Measurements from ENCODE around the gene LIN9. TPM values are rescaled to one million over a fixed set of nuclear protein-coding genes. Genes with fewer than 3 reads are reported as not detected.

LIN9 gene
- total RNA-seq, 1 donor from 2014 or later: 1.3 TPM

DNA sequence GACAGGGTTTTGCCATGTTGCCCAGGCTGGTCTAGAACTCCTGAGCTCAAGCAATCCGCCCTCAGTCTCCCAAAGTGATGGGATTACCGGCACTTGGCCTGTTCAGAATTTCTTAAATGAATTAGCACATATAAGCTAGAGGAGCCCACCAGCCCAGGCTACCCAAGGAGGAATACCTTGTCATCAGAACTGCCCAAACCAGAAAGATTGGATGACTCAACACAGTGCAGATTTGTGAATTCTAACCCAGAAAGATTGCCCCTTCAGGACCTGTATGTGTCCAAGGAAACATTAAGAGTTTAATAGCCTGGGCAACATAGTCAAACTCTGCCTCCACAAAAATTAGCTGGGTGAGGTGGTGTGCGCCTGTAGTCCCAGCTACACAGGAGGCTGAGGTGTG lies 14.0 kb upstream of the LIN9 start:
- peak; percentile 33 for DNase-seq (ENCODE audit: low spot score)

DNA sequence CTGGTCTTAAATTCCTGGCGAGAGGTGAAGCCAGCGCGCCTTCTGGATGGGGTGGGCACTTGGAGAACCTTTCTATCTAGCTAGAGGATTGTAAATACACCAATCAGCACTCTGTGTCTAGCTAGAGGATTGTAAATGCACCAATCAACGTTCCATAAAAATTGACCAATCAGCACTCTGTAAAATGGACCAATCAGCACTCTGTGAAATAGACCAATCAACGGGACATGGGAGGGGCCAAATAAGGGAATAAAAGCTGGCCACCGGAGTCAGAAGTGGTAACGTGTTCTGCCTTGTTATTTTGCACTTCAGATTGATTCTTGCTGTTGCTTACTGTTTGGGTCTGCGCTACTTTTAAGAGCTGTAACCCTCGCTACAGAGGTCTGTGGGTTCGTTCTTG lies 12.0 kb upstream of the LIN9 start:
- DNase-seq (ENCODE audit: low spot score): no peak

DNA sequence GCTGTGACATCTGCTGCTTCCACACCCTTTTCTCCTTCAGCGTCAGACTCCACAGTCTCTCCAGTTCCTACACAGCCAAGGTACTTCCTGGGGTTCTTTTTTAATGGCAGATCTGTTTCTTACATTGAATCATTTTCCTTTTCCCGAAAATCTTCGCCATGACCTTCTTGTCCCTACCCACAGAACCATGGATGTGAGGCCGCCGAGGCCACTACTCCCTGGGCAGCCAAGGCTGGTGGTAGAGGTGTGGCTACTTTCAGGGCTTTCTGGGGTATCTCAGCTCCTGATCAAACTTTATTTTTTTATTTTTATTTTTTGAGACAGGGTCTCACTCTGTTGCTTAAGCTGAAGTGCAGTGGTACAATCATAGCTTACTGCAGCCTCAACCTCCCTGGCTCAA lies 9.5 kb upstream of the LIN9 start:
- no peak for DNase-seq (ENCODE audit: low spot score)

DNA sequence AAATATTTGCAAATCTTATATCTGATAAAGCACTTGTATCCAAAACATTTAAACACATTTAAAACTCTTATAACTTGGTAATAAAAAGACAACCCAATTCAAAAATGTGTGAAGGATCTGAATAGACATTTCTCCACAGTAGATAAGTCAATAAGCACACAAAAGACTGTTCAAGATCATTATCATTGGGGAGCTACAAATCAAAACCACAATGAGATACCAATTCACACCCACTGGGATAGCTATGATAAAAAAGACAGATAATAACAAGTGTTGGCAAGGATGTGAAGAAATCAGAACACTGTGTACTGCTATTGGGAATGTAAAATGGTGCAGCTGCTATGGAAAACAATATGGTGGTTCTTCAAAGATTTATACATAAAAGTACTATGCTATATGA lies 5.1 kb upstream of the LIN9 start:
- DNase-seq (ENCODE audit: low spot score): no peak

DNA sequence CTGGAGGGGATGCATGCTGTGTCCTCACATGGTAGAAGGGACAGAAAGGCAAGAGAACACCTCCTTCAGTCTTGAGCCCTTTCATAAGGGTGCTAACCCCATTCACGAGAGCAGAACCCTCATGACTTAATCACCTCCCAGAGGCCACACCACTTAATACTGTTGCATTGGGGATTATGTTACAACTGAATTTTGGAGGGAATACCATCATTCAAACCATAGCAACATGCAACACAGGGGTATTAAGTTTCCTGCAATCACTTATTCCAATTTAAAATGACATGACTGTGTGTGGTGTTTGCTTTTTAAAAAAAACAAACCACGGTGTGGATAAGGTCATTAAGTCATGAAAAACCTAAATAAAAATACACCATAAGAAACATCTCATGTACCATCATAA lies 3.1 kb upstream of the LIN9 start:
- no peak for DNase-seq (ENCODE audit: low spot score)

DNA sequence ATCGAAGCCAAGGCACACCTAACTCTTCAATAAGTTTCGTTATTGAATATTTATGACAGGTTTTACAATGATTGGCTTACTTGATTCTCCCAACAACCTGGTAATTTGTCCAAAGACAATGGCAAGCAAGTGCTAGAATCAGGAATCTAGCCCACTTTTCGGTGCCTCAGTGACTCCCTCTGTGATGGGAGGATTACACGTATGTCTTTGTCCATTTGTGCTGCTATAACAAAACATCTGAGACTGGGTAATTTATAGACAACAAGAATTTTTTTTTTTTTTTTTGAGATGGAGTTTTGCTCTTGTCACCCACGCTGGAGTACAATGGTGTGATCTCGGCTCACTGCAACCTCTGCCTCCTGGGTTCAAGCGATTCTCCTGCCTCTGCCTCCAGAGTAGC lies 2.4 kb upstream of the LIN9 start:
- no peak for DNase-seq (ENCODE audit: low spot score)

DNA sequence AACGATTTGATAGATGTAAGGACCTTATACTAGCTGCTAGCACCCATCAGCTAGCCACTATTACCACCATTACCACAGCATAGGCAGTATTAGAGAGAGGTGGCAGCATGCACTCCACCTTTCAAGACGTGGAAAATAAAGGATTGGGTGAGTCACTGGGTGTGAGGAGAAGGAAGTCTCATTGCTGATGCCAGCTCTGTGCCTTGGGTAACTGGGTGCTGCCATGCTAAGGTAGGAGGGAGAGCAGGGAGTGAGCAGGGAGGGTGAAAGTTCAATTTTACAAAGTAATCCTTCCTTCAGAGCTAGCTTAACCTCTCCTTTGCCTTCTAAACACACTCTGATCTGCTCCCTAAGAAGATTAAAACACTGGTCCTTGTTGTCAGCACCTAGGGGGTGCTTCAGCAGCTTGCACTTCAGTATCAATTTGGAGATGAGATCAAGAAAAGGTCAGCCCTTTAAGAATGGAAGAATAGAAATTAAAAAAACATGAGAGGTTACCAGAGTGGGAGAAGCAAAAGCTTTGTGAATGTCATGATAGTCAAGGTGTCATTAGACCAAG lies 1.8 kb upstream of the LIN9 start:
- no peak for DNase-seq (ENCODE audit: low spot score)

DNA sequence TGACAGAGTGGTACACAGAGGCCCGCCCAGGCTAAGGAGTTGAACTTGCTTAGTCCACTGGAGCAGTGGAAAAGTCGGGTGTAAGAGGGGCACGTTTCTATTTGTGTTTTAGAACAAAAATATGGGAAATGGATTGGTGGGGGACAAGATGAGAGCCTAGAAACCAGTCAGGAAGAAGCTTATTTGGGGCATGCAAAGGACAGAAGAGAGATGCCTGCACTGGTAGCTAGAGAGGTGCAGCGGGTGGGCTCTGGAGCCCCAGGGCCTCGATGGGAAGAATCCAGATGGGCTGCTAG lies 1.2 kb upstream of the LIN9 start:
- DNase-seq (ENCODE audit: low spot score): no peak

DNA sequence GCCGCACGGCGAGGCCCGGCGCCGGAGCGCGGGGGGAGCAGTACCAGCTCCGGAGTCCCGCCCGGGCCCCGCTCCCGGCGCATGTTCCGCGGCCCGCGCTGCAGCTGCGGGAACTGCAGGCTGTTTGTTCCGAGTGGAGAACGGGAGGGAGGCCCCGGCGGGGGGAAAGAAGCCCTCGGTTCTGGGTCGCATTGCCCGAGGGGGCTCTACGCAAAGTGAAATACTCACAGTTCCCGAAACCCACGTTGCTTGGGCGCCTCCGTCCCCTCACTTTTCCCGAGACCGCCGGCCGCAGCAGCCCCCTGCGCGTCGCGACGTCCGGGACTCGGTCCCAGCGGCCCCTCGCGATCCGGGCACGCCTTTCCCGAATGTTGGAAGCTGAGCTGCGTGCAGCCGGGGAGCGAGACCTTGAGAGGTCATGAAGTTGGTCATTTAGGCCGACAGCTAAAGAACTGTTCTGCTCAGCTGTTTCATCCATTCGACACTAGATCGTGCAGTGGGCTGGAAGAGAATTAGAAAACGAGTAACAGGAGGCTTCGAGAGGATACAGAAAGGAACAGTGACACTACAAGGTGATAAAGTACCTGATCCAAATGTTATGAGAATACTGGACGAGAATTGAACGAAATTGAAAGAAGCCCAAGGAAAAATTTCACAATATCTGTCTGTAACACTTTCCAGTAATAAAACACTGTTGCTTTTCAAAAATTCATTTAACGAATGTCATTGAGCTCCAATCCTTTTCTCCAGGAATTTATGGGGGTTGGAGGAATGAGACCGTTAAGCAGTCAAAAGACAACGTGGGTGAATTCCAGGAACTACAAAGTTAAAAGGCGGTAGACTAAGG lies 657 bp upstream of the LIN9 start:
- DNase-seq (ENCODE audit: low spot score): no peak

DNA sequence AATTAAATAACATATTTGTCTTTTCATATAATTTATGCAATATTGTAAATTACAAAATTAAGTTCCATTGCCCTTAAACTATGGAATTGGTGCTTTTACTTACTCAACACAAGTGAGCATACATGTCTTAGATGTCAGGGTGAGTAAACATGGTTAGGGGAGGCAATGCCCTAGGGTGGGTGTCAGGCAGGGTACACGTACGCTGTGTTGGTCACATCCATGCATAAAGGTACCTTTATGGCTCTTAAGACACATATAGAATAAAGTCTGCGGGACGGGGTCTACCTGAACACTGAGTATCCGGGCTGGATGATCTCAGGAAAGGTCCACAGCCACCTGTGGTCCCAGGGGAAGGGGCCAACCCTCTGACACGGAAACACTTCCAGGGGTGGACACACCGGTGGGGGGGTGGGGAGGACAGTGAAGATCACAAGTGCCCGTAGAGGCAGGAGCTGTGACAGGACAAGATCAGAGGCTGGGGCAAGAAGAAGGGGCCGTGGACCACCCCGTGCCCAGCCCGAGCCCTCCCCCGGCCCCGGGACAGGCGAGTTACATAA lies 720 bp downstream of the LIN9 start:
- DNase-seq (ENCODE audit: low spot score): no peak

DNA sequence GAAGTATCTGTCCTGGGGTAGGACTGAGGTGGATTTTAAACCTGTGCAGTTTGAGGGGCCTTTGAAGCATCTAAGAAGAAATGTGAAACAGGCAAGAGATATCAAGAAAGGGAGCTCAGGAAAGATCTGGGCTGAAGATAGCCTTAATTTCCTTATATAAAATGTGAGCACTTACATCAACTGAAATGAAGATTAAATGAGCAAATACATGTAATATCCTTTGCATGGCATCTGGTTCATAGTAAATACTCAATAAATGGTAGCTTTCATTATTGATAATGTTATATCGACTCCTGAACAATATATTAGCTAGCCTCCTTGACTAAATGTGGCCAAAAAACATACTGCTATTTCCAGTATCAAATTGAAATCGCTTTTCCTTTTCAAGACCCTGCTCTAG lies 2.5 kb downstream of the LIN9 start:
- no peak for DNase-seq (ENCODE audit: low spot score)

DNA sequence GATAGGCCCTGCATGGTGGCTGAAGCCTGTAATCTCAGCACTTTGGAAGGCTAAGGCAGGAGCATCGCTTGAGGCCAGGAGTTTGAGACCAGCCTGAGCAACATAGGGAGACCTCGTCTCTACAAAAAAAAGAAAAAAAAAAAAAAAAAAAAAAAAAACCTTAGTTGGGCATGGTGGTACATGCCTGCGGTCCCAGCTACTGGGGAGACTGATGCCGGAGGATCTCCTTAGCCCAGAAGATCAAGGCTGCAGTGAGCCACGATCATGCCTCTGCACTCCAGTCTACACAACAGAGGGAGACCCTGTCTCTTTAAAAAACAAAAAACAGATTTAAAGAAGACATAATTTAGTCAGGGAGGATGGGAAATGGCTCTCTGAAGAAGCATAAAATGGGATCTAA lies 3.8 kb downstream of the LIN9 start:
- DNase-seq (ENCODE audit: low spot score): no peak

DNA sequence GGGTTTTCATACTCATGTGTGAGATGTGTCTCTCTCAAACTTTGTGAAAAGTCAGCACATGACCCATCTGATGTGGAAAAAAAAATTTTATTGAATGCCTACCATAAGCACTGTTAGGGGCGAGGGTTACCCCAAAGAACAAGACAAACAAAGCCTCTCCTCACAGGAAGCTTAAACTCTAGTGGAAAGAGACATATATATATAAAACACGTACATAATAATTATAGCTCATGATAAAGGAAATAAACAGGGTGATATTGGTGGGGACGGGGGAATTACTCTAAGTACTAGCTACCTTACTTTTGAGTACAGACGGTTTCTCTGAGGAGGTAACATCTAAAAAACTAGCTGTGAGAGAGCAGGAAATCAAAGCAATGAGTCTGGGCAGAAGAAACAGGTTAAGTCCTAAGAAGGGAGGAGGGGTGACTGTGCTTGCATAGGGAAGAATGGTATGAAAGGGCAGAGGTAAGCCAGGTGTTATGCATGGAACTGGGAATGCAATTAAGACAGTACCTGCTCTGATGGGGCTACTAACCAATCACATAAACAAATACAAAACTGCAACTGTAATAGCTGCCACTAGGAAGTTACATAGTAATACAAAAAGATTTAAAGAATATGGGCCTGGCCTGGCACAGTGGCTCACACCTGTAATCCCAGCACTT lies 4.5 kb downstream of the LIN9 start:
- DNase-seq (ENCODE audit: low spot score): no peak

DNA sequence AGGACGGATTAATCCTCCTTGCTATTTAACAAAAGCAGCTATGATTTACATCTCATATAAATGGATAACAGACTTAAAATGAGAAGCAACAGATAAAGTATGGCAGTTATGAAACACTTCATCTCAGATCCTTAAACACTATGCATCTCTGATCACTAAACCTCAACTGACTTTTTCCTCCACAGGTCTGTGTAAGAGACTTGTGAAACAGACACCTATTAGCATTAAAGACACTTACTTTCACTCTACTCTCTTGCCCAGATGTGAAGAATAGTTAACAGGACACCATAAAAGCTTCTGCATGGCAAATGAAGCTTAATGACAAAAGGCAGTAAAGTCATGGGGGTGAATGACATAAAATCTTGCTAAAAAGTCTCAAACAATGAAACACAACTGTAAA lies 6.2 kb downstream of the LIN9 start:
- DNase-seq (ENCODE audit: low spot score): no peak

DNA sequence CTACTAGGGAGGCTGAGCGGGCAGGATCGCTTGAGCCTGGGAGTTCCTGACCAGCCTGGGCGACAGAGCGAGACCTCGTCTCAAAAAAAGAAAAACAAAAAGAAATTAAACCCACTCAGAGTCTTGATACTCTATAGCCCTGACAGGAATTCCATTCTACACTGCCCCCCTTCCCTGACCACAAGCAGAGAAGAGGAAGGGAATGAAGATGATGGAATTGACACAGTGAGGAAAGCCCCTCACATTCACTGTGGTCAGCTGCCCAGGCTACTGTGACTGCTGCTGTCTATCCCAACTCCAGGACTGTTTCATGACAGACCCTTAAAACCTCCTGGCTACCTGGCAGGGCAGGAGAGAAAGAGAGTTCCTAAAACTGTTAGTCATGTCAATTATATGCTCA lies 12.1 kb downstream of the LIN9 start:
- DNase-seq (ENCODE audit: low spot score): no peak

DNA sequence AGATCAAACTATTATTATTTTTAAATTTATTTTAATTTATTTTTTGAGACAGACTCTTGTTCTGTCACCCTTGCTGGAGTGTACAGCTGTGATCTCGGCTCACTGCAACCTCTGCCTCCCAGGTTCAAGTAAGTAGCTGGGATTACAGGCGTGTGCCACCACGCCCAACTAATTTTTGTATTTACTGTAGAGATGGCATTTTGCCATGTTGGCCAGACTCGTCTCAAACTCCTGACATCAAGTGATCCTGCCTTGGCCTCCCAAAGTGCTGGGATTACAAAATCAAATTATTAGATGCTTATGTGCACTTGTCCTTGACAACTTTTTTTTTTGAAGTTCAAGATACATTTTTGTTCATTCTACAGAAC lies 15.4 kb downstream of the LIN9 start:
- DNase-seq (ENCODE audit: low spot score): no peak

DNA sequence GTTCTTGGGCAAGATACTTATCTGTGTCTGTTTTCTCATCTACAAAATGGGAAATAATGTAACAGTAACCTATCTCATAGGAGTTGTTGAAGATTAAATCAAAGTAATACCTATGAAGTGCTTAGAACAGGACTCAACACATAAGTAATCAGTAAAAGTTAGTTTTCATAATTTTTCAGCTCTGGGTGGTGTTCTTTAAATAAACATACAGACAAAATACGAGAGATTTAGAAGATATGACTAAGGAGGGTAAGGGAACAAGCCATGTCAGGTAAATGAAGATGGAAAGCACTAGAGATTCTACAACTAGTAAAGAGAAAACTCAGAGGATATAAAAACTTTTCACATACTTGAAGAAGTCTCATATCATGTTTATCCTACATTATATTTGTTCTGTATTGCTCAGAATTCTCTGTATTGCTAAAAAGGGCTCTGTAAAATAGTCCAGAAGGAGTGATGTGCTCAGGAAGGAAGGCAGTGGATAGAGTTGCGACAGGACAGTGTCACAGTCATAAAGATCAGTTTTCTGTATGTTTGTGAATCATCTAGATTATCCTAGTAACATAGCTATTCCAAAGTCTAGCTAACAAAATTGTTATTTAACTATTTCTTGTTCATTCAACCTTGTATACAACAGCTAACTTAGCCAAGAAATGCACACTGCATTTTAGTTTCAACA lies 16.0 kb downstream of the LIN9 start:
- no peak for DNase-seq (ENCODE audit: low spot score)

DNA sequence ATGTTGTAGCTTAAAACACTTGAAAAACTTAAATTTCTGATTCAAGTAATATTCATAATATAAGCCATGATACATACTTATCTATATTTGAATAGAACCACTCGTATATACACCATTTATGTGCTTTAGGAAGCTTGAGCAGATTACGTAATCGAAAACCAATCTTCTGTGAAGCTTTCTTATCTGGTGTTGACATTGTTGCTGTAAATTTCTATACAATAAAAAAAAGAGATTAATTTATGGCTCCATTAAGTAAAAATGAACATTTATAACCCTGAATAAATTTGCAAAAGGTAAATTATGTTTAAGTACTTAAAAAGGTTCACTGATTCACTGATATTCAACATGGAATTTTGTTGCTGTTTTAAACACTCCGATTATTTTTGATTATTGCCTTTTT lies 21.4 kb downstream of the LIN9 start:
- DNase-seq (ENCODE audit: low spot score): no peak

DNA sequence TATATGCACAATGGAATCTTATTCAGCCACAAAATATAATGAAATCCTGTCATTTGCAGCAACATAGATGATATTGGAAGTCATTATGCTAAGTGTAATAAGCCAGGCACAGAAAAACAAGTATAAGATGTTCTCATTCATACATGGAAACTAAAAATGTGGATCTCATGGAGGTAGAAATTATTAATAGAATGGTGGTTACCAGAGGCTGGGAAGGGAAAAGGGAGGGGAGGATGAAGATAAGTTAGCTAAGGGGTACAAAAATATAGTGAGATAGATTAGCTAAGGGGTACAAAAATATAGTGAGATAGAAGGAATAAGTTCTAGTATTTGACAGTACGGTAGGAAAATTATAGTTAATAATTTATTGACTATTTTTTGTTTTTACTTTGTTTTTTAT lies 27.9 kb downstream of the LIN9 start:
- no peak for DNase-seq (ENCODE audit: low spot score)

DNA sequence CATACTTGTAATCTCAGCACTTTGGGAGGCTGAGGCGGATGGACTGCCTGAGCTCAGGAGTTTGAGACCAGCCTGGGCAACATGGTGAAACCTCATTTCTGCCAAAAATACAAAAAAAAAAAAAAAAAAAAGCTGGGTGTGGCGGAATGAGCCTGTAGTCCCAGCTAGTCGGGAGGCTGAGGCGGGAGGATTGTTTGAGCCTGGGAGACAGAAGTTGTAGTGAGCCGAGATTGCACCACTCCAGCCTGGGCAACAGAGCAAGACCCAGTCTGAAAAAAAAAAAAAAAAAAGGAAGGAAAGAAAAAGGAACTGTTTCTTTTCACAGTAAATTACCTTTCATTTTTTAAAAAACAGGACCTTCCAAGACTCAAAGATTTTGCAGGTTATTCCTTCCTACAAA lies 29.5 kb downstream of the LIN9 start:
- DNase-seq (ENCODE audit: low spot score): no peak

DNA sequence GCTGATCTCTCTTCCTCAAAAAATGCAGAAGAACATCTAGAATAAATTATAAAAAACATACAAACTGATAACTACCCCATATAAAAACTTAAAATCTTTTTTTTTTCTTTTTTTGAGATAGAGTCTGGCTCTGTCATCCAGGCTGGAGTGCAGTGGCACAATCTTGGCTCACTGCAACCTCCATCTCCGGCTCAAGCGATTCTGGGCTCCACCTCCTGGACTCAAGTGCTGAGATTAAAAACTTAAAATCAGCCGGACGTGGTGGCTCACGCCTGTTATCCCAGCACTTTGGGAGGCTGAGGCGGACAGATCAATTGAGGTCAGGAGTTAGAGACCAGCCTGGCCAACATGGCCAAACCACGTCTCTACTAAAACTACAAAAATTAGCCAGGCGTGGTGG lies 31.1 kb downstream of the LIN9 start:
- DNase-seq (ENCODE audit: low spot score): no peak

DNA sequence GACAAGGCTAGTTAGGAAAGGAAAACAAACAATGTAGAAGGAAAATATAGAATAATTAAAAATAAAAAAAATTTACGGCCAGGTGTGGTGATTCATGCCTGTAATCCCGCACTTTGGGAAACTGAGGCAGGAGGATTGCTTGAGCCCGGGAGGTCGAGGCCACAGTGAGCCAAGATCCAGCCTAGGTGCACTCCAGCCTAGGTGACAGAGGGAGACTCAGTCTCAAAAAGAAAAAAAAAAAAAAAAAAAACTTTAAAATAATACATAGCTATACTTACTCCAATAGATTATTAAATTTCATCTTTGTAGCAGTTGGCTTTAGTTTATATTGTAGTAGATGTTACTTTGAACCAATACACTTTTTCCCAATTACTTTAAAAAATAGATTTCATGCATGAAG lies 32.0 kb downstream of the LIN9 start:
- DNase-seq (ENCODE audit: low spot score): no peak

Data from mesenteric fat pad (tissue), 1 donor.